SH-SY5Y (cell line): ENCODE data around the gene DRD2.

Experiments used
- GATA2 ChIP-seq: IDR thresholded peaks from 2 replicates; pipeline ENCODE4 v1.6.1; 2011; ENCODE audit warnings: mild to moderate bottlenecking, low read depth, low read length
- GATA3 ChIP-seq: IDR thresholded peaks from 2 replicates; pipeline ENCODE4 v1.6.1; 2011; ENCODE audit warnings: low read depth, mild to moderate bottlenecking, low read length, moderate library complexity

- TF ChIP-seq GATA3 (no peak), GATA2 (no peak)
Observed at GRCh38 chr11:113487622-113488021, 12.4 kb upstream of the DRD2 start.
